Adrenal gland (tissue), 12 donors: ENCODE results near the gene KLHL29. TPM values are rescaled to one million over a fixed set of nuclear protein-coding genes. Genes with fewer than 3 reads are reported as not detected.

Experiments
- DNase-seq, 7 donors: peaks; one replicate each; pipeline ENCODE4 v3.0.0-alpha.2; 2019 to 2020
- H3K27ac ChIP-seq, 5 donors: fragments of 200-600 bp; sonication (generic) in 4 of 5; 1 replicate in 3 of 5; 2 replicates in 2 of 5; pipeline versions ENCODE4 v1.5.1 to v1.8.0; 2016 to 2020; ENCODE audit warnings: mild to moderate bottlenecking in 1 of 5
- H3K27me3 ChIP-seq: fragments of 200-600 bp; 2 replicates; pipeline ENCODE4 v1.8.0; 2021
- H3K36me3 ChIP-seq, 2 donors: fragments of 200-600 bp; replicated peaks in 1 of 2; 1 replicate in 1 of 2; 2 replicates in 1 of 2; pipeline versions ENCODE4 v1.5.1 to v1.8.0; 2018 to 2022
- H3K4me1 ChIP-seq, 2 donors: fragments of 200-600 bp; replicated peaks in 1 of 2; 1 replicate in 1 of 2; 2 replicates in 1 of 2; pipeline versions ENCODE4 v1.5.1 to v1.8.0; 2018 to 2021
- H3K4me3 ChIP-seq, 4 donors: fragments of 200-600 bp; sonication (generic) in 3 of 4; one replicate each; pipeline ENCODE4 v1.5.1; 2016 to 2018
- H3K9me3 ChIP-seq, 3 donors: fragments of 200-600 bp; sonication (generic) in 1 of 3; replicated peaks in 1 of 3; 1 replicate in 2 of 3; 2 replicates in 1 of 3; pipeline versions ENCODE4 v1.5.1 to v1.8.0; 2016 to 2021
- CTCF ChIP-seq, 6 experiments: fragments of 450-650 bp in 4 of 6; fragments of 200-600 bp in 2 of 6; sonication (generic) in 1 of 6; IDR thresholded peaks; 1 replicate in 5 of 6; 2 replicates in 1 of 6; pipeline versions ENCODE4 v1.5.1 to v1.8.0; 2016 to 2021; ENCODE audit warnings: antibody characterized with exemption in 6 of 6, mild to moderate bottlenecking in 2 of 6, moderate library complexity in 1 of 6
- POLR2A ChIP-seq, 2 donors: fragments of 450-650 bp; IDR thresholded peaks; one replicate each; pipeline ENCODE4 v1.6.1; 2017; ENCODE audit warnings: antibody characterized with exemption in 2 of 2, mild to moderate bottlenecking in 2 of 2, moderate library complexity in 1 of 2
- WGBS, 4 donors: extraction: QIAGEN DNeasy Blood & Tissue Kit in 2 of 4; methylation state at CpG; one replicate each; pipeline versions ENCODE4 v1.1.5 to v1.1.7; 2013 to 2017; 5-methylcytosine and 5-hydroxymethylcytosine counted together
- intact Hi-C, 2 donors: fragments of 100-400 bp; cut with DNase I; formaldehyde crosslinking; loops; one replicate each; pipeline versions ENCODE4 v1.14.1 to v1.15.0; 2022 to 2023
- polyA plus RNA-seq, 3 donors: library from polyadenylated mRNA; stranded (reverse); fragments of 200-250 nt in 2 of 3; fragments of 350-450 nt in 1 of 3; fragmentation: Illumina TruSeq in 1 of 3; extraction: RNeasy Lipid Tissue Mini Kit (QIAGEN cat#74804) in 1 of 3; gene quantifications; one replicate each; pipeline ENCODE4 v1.2.3, GENCODE V29; 2013 to 2014
- total RNA-seq, 9 donors: library from RNA; depleted of rRNA in 4 of 9; stranded (reverse); fragments of >200 nt in 4 of 9; fragments of 120-200 nt in 1 of 9; fragmentation: NEBNext Ultra II Directional in 1 of 9; extraction: Animal tissue kit (Norgen Biotek cat#: 25700) in 1 of 9; gene quantifications; one replicate each; pipeline versions ENCODE4 v1.1.0 to v1.2.4, GENCODE V29; 2013 to 2023
- donor health status: healthy with polysubstance abuse.
- donor health status: Bipolar disorder and iron deficiency.
- donor health status: DM: yes; HTN: yes; CAD: no.
- donor health status: DM: no; HTN: no; CAD: no.
- donor health status: DM: no; HTN: no; CAD: no.
- donor health status: DM: yes; HTN: yes; CAD: no.

KLHL29 gene
- total and polyA plus RNA-seq, 12 donors, result 1.9 to 24.5 (median 15.7) TPM

DNA sequence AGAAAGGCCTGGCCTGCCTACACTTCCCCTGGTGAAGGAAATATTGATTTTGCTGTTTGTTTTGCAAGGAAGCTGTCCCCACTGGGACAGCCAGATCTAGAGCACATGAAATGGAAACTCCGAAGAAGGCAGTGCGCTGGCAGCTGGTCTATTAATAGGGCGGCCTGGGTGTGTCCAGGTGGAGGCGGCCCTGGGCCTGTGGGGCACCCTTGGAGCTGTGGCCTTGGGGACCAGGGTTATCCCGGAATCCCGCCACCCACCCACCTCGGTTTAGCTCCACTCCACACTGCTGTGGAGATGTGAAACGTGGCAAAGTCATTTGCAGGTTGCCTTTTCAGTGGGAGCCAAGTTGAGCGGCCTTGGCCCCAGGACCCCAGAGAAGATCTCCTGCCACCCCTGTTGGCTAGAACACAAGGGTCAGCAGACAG lies 204.3 kb downstream of the KLHL29 start:
- intact Hi-C loops, result no loop called here
- Histone ChIP-seq H3K27ac (peak overlapping the region in 2 of 5 donors; percentile 15 to 53), H3K27me3 (no peaks in the 10 kb centered on the region), H3K36me3 (no peaks in the 10 kb centered on the region), H3K4me1 (peaks cover 8 to 21% of the 10 kb centered on the region in 2 donors), H3K9me3 (no peaks in the 10 kb centered on the region), H3K4me3 (no peak overlapping the region)
- 84 to 92% (median 91%) methylated on average over 2 to 9 of the region's 9 CpGs for WGBS, 4 donors
- TF ChIP-seq CTCF (IDR thresholded peaks at IDR 0.05) (no peak), POLR2A (IDR thresholded peaks at IDR 0.05) (no peak)
- no peak for DNase-seq

DNA sequence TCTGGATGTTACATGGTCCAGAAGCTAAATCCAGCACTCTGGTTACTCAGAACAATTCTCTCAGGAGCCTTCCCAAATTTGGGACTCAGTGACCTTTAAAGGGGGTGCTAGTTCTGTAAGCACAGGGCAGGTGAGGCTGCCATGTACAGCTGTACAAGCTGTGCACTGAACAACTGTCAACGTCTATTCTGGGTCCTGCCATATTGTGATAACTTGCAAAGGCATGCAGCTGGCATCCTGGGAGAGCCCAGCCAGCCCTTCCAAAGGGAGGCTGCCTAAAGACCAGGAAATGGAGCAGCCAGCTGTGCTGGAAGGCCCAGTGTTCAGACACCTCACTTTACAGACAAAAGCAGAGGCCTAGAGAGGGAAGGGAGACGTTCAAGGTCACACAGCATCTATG lies 204.8 kb downstream of the KLHL29 start:
- TF ChIP-seq CTCF (IDR thresholded peaks at IDR 0.05) (no peak), POLR2A (IDR thresholded peaks at IDR 0.05) (no peak)
- no peaks in the 10 kb centered on the region for H3K36me3 ChIP-seq
- no peaks in the 10 kb centered on the region for H3K27me3 ChIP-seq
- no peak for DNase-seq
- 56 to 77% (median 60%) methylated on average over 1 to 2 of the region's 2 CpGs for WGBS, 4 donors
- no peak overlapping the region for H3K4me3 ChIP-seq
- H3K9me3 ChIP-seq, result no peaks in the 10 kb centered on the region
- H3K27ac ChIP-seq, result peak overlapping the region in 2 of 5 donors; percentile 15 to 53
- H3K4me1 ChIP-seq, result peaks cover 8 to 22% of the 10 kb centered on the region in 2 donors
- intact Hi-C loops, result no loop called here

DNA sequence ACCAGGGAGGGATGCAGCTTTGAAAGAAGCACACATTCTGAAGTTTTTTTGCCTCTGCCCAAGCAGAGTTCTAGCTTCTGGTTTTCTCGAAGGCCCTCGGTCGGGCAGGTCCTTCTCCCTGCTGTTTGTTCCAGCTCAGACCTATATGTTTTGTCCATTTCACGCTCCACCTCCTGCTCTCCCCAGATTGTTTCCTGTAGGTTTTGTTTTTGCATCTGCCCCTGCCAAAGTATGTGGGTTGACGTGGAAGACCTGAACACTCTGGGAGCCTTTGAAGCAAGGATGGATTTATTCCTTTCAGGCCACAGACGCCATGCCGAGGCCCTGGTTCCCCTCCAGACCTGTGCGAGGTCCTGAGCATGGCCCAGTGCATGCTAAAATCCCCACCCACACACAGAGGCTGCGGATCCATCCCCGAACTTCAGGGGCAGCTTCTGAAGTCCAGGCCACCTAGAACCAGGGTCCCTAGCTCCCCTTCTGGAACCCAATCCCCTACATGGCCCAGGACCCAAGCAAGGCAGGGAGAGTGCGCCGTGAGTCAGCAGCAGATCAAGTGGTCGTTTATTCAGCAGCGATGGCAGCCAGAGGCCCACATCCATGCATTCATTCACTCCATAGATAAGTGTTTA lies 205.4 kb downstream of the KLHL29 start:
- Histone ChIP-seq H3K4me3 (no peak overlapping the region), H3K9me3 (no peaks in the 10 kb centered on the region), H3K27me3 (no peaks in the 10 kb centered on the region), H3K36me3 (no peaks in the 10 kb centered on the region), H3K27ac (peak overlapping the region in 2 of 5 donors; percentile 15 to 53), H3K4me1 (peaks cover 12 to 28% of the 10 kb centered on the region in 2 donors)
- intact Hi-C loops, result no loop called here
- WGBS, 4 donors, result 84 to 93% (median 90%) methylated on average over 11 to 14 of the region's 14 CpGs
- TF ChIP-seq CTCF (IDR thresholded peaks at IDR 0.05) (no peak), POLR2A (IDR thresholded peaks at IDR 0.05) (no peak)
- no peak for DNase-seq

DNA sequence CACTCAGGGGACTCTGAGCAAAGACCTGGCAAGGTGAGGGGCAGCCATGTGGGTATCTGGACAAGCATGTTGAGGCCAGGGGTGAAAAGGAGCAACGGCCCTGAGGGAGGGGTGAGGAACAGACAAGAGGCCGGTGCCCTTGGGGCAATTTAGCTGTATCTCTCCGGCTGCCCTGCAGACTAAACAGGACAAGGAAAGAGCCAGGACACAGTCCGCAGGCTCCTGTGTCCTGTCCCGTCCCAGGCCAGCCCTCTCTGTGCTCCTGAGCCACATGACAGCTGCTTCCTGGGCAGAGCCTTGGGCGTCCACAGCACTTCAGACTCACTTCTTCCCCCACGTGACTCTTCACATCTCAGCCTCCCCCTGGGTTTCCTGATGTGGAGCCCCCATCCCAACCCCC lies 206.1 kb downstream of the KLHL29 start:
- H3K4me1 ChIP-seq, result peaks cover 20 to 36% of the 10 kb centered on the region in 2 donors
- H3K27ac ChIP-seq, result no peak overlapping the region
- no peak overlapping the region for H3K4me3 ChIP-seq
- intact Hi-C loops, result no loop called here
- no peak for DNase-seq
- 57 to 78% (median 66%) methylated on average over 4 to 7 of the region's 7 CpGs for WGBS, 4 donors
- H3K9me3 ChIP-seq, result no peaks in the 10 kb centered on the region
- no peaks in the 10 kb centered on the region for H3K27me3 ChIP-seq
- no peaks in the 10 kb centered on the region for H3K36me3 ChIP-seq
- TF ChIP-seq CTCF (IDR thresholded peaks at IDR 0.05) (no peak), POLR2A (IDR thresholded peaks at IDR 0.05) (no peak)
